SH-SY5Y (cell line): ENCODE results near the gene DSC2.

Source experiments
- GATA2 ChIP-seq: IDR thresholded peaks from 2 replicates; pipeline ENCODE4 v1.6.1; 2011; ENCODE audit warnings: mild to moderate bottlenecking, low read depth, low read length
- GATA3 ChIP-seq: IDR thresholded peaks from 2 replicates; pipeline ENCODE4 v1.6.1; 2011; ENCODE audit warnings: low read depth, mild to moderate bottlenecking, low read length, moderate library complexity

DNA sequence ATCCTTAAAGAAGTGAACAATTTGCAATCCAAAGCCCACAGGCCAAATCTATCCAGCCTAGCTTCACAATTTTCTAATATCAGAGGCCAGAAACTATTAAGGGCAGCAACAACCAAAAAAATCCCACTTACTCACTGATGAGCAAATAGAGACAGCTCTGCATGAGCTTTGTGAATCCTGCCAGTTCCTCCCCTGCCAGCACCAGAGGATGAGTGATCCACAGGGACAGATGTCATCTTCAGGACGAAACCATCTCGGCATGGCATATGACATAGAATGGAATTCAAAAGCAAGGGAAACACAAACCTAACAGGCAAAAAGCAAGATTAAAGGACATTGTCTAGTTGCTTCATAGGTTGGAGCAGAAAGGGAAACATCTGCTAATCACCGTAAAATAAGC is 2.2 kb upstream of the DSC2 start:
- no peak for TF ChIP-seq GATA2
- no peak for TF ChIP-seq GATA3
